Uterus (tissue), 4 donors: ENCODE data around the gene FSTL5. TPM values are rescaled to one million over a fixed set of nuclear protein-coding genes. Genes with fewer than 3 reads are reported as not detected.

Experiments used
- DNase-seq, 2 donors: peaks; one replicate each; pipeline ENCODE4 v3.0.0-alpha.2; 2019 to 2020
- H3K27ac ChIP-seq, 2 donors: fragments of 200-600 bp; sonication (generic); 1 replicate in 1 of 2; 2 replicates in 1 of 2; pipeline ENCODE4 v1.5.1; 2016 to 2018
- H3K27me3 ChIP-seq, 2 donors: fragments of 200-600 bp; sonication (generic); one replicate each; pipeline ENCODE4 v1.5.1; 2018 to 2019; ENCODE audit warnings: control low read depth in 1 of 2
- H3K36me3 ChIP-seq, 2 donors: fragments of 200-600 bp; sonication (generic); one replicate each; pipeline ENCODE4 v1.5.1; 2019; ENCODE audit warnings: control low read depth in 1 of 2
- H3K4me1 ChIP-seq, 2 donors: fragments of 200-600 bp; sonication (generic); one replicate each; pipeline ENCODE4 v1.5.1; 2018 to 2019; ENCODE audit warnings: control low read depth in 1 of 2
- H3K4me3 ChIP-seq, 2 donors: fragments of 200-600 bp; sonication (generic); 1 replicate in 1 of 2; 2 replicates in 1 of 2; pipeline ENCODE4 v1.5.1; 2018 to 2019; ENCODE audit warnings: mild to moderate bottlenecking in 1 of 2
- H3K9me3 ChIP-seq, 2 donors: fragments of 200-600 bp; sonication (generic); one replicate each; pipeline ENCODE4 v1.5.1; 2019; ENCODE audit warnings: control low read depth in 1 of 2
- POLR2A ChIP-seq, 2 donors: fragments of 450-650 bp; IDR thresholded peaks; one replicate each; pipeline ENCODE4 v1.6.1; 2016; ENCODE audit warnings: antibody characterized with exemption in 2 of 2, mild to moderate bottlenecking in 1 of 2, moderate library complexity in 1 of 2
- intact Hi-C: fragments of 100-400 bp; cut with DNase I; formaldehyde crosslinking; loops from one replicate; pipeline ENCODE4 v1.15.1; 2023; ENCODE audit warnings: low total_unique reads
- total RNA-seq, 4 donors: library from RNA; depleted of rRNA in 3 of 4; stranded (reverse); fragments of >200 nt in 3 of 4; gene quantifications; one replicate each; pipeline versions ENCODE4 v1.1.0 to v1.2.4, GENCODE V29; 2014 to 2023
- TF ChIP-seq, protein P1 (sequence below), 4 experiments: fragments of 200-600 bp in 2 of 4; fragments of 450-650 bp in 2 of 4; sonication (generic) in 2 of 4; IDR thresholded peaks; one replicate each; pipeline ENCODE4 v1.5.1; 2016 to 2019; ENCODE audit warnings: antibody characterized with exemption in 4 of 4, mild to moderate bottlenecking in 2 of 4, moderate library complexity in 1 of 4
- donor health status: DM: yes; HTN: yes; CAD: no.

Gene FSTL5
- total RNA-seq, 4 donors from 2014 or later, result 2.4 TPM; not detected in 3

GRCh38 chr4:161658676-161659075 lies 505.1 kb downstream of the FSTL5 start:
- Histone ChIP-seq H3K36me3 (no peaks in the 10 kb centered on the region), H3K27me3 (no peaks in the 10 kb centered on the region), H3K9me3 (no peaks in the 10 kb centered on the region), H3K4me1 (no peaks in the 10 kb centered on the region), H3K4me3 (no peak overlapping the region), H3K27ac (no peak overlapping the region)
- TF ChIP-seq POLR2A (IDR thresholded peaks at IDR 0.05), result no peak
- intact Hi-C loops, result no loop called here
- no peak for DNase-seq

GRCh38 chr4:161657616-161658015 lies 506.2 kb downstream of the FSTL5 start:
- intact Hi-C loops, result no loop called here
- TF ChIP-seq, protein P1, sequence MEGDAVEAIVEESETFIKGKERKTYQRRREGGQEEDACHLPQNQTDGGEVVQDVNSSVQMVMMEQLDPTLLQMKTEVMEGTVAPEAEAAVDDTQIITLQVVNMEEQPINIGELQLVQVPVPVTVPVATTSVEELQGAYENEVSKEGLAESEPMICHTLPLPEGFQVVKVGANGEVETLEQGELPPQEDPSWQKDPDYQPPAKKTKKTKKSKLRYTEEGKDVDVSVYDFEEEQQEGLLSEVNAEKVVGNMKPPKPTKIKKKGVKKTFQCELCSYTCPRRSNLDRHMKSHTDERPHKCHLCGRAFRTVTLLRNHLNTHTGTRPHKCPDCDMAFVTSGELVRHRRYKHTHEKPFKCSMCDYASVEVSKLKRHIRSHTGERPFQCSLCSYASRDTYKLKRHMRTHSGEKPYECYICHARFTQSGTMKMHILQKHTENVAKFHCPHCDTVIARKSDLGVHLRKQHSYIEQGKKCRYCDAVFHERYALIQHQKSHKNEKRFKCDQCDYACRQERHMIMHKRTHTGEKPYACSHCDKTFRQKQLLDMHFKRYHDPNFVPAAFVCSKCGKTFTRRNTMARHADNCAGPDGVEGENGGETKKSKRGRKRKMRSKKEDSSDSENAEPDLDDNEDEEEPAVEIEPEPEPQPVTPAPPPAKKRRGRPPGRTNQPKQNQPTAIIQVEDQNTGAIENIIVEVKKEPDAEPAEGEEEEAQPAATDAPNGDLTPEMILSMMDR (IDR thresholded peaks at IDR 0.05), result no peak
- TF ChIP-seq POLR2A (IDR thresholded peaks at IDR 0.05), result no peak
- H3K27me3 ChIP-seq, result no peaks in the 10 kb centered on the region

DNA sequence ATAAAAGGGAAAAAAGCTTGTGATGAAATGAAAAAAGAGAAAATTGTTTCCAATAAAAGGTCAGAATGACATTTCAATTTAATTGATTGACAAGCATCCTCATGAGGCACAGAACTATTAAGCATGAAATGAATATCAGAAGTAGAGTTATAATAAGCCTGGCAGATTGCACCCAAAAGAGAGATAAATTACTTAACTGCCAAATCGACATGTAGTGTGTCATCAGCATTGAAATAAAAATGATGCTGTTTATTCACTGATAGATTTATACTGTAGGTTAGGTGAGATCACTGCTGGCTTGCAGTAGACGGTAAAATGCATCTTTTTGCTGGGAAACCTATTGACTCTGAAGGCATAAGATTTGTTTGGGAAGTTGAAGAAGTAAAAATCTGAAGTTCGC lies 507.2 kb downstream of the FSTL5 start:
- Histone ChIP-seq H3K27ac (no peak overlapping the region), H3K4me3 (no peak overlapping the region)

More at GRCh38 chr4:161657616-161658015, 506.2 kb downstream of the FSTL5 start:
- Histone ChIP-seq H3K36me3 (no peaks in the 10 kb centered on the region), H3K9me3 (no peaks in the 10 kb centered on the region), H3K27ac (no peak overlapping the region), H3K4me3 (no peak overlapping the region), H3K4me1 (no peaks in the 10 kb centered on the region)
- DNase-seq, result no peak

GRCh38 chr4:161655148-161655547 lies 508.7 kb downstream of the FSTL5 start:
- H3K27me3 ChIP-seq, result no peaks in the 10 kb centered on the region
- DNase-seq, result no peak
- intact Hi-C loops, result no loop called here

More for the DNA sequence above, 507.2 kb downstream of the FSTL5 start:
- no peaks in the 10 kb centered on the region for H3K27me3 ChIP-seq
- H3K9me3 ChIP-seq, result no peaks in the 10 kb centered on the region
- no peaks in the 10 kb centered on the region for H3K4me1 ChIP-seq
- intact Hi-C loops, result no loop called here
- no peak for DNase-seq
- TF ChIP-seq POLR2A (IDR thresholded peaks at IDR 0.05), result no peak
- TF ChIP-seq, protein P1 (IDR thresholded peaks at IDR 0.05), result no peak
- no peaks in the 10 kb centered on the region for H3K36me3 ChIP-seq

GRCh38 chr4:161653697-161654096 lies 510.1 kb downstream of the FSTL5 start:
- no peak for DNase-seq
- no peak overlapping the region for H3K4me3 ChIP-seq

More at GRCh38 chr4:161655148-161655547, 508.7 kb downstream of the FSTL5 start:
- no peaks in the 10 kb centered on the region for H3K9me3 ChIP-seq
- no peak overlapping the region for H3K27ac ChIP-seq
- no peaks in the 10 kb centered on the region for H3K36me3 ChIP-seq
- H3K4me1 ChIP-seq, result no peaks in the 10 kb centered on the region
- no peak for TF ChIP-seq POLR2A (IDR thresholded peaks at IDR 0.05)
- TF ChIP-seq, protein P1 (IDR thresholded peaks at IDR 0.05), result no peak
- no peak overlapping the region for H3K4me3 ChIP-seq

More at GRCh38 chr4:161653697-161654096, 510.1 kb downstream of the FSTL5 start:
- TF ChIP-seq, protein P1 (IDR thresholded peaks at IDR 0.05), result no peak
- TF ChIP-seq POLR2A (IDR thresholded peaks at IDR 0.05), result no peak
- Histone ChIP-seq H3K4me1 (no peaks in the 10 kb centered on the region), H3K27me3 (no peaks in the 10 kb centered on the region), H3K9me3 (no peaks in the 10 kb centered on the region), H3K27ac (no peak overlapping the region), H3K36me3 (no peaks in the 10 kb centered on the region)
- intact Hi-C loops, result no loop called here
